Smooth muscle cell (in vitro differentiated cells): ENCODE results near the gene NECTIN2. TPM values are rescaled to one million over a fixed set of nuclear protein-coding genes. Genes with fewer than 3 reads are reported as not detected.
"Not testable (repeated sequence)": the region's sequence is repeated elsewhere in the genome, so short reads cannot be mapped to it uniquely, and the experiment has no call there.

Experiments
- DNase-seq: peaks from one replicate; lab custom pipeline; 2025; ENCODE audit not compliant: unreplicated experiment; lab: John Stamatoyannopoulos, UW
- H2AFZ ChIP-seq: fragments of 200-600 bp; sonication (generic); 2 replicates; pipeline ENCODE4 v1.6.0; 2016; ENCODE audit warnings: antibody characterized with exemption, low read depth, mild to moderate bottlenecking
- H3F3A ChIP-seq: fragments of 200-600 bp; sonication (generic); 2 replicates; pipeline ENCODE4 v1.6.0; 2017; ENCODE audit warnings: antibody characterized with exemption, low read depth
- H3K27ac ChIP-seq: fragments of 200-600 bp; sonication (generic); 2 replicates; pipeline ENCODE4 v1.5.1; 2016; ENCODE audit warnings: low read depth, mild to moderate bottlenecking
- H3K27me3 ChIP-seq: fragments of 200-600 bp; sonication (generic); 2 replicates; pipeline ENCODE4 v1.6.1; 2016; ENCODE audit warnings: low read depth, mild to moderate bottlenecking
- H3K36me3 ChIP-seq: fragments of 200-600 bp; sonication (generic); 2 replicates; pipeline ENCODE4 v1.5.1; 2016; ENCODE audit warnings: low read depth
- H3K4me1 ChIP-seq: fragments of 200-600 bp; sonication (generic); 2 replicates; pipeline ENCODE4 v1.5.1; 2016; ENCODE audit warnings: low read depth
- H3K4me2 ChIP-seq: fragments of 200-600 bp; sonication (generic); 2 replicates; pipeline ENCODE4 v1.6.0; 2016; ENCODE audit warnings: mild to moderate bottlenecking
- H3K4me3 ChIP-seq: fragments of 200-600 bp; sonication (generic); 2 replicates; pipeline ENCODE4 v1.5.1; 2016; ENCODE audit warnings: mild to moderate bottlenecking
- H3K79me2 ChIP-seq: fragments of 200-600 bp; sonication (generic); 2 replicates; pipeline ENCODE4 v1.6.0; 2016; ENCODE audit warnings: low read depth, mild to moderate bottlenecking
- H3K9ac ChIP-seq: fragments of 200-600 bp; sonication (generic); 2 replicates; pipeline ENCODE4 v1.6.0; 2016; ENCODE audit warnings: low read depth
- H3K9me3 ChIP-seq: fragments of 200-600 bp; sonication (generic); replicated peaks from 2 replicates; pipeline ENCODE4 v1.5.1; 2016; ENCODE audit warnings: low read depth
- H4K20me1 ChIP-seq: fragments of 200-600 bp; sonication (generic); 2 replicates; pipeline ENCODE4 v1.6.0; 2016; ENCODE audit warnings: low read depth
- WGBS: methylation state at CpG from one replicate; pipeline ENCODE4 v1.1.7; 2016; ENCODE audit warnings: low lambda C conversion rate; 5-methylcytosine and 5-hydroxymethylcytosine counted together
- polyA plus RNA-seq: library from polyadenylated mRNA; unstranded; fragments of >200 nt; fragmentation: Nextera tagmentation; extraction: Ambion mirVana; gene quantifications from 2 replicates; pipeline ENCODE4 v1.2.1, GENCODE V29; 2016
- total RNA-seq: library from RNA; depleted of rRNA; stranded (reverse); fragments of >200 nt; gene quantifications from 2 replicates; pipeline ENCODE4 v1.2.3, GENCODE V29; 2014
- TF ChIP-seq, protein P1 (sequence below): fragments of 200-600 bp; sonication (generic); IDR thresholded peaks from 2 replicates; pipeline ENCODE4 v1.5.1; 2017; ENCODE audit warnings: borderline replicate concordance, mild to moderate bottlenecking, antibody characterized with exemption; ENCODE audit not compliant: insufficient read depth, poor library complexity, severe bottlenecking

The NECTIN2 gene
- total and polyA plus RNA-seq, 2 experiments from 2014 or later = 94.6 to 160 TPM

DNA sequence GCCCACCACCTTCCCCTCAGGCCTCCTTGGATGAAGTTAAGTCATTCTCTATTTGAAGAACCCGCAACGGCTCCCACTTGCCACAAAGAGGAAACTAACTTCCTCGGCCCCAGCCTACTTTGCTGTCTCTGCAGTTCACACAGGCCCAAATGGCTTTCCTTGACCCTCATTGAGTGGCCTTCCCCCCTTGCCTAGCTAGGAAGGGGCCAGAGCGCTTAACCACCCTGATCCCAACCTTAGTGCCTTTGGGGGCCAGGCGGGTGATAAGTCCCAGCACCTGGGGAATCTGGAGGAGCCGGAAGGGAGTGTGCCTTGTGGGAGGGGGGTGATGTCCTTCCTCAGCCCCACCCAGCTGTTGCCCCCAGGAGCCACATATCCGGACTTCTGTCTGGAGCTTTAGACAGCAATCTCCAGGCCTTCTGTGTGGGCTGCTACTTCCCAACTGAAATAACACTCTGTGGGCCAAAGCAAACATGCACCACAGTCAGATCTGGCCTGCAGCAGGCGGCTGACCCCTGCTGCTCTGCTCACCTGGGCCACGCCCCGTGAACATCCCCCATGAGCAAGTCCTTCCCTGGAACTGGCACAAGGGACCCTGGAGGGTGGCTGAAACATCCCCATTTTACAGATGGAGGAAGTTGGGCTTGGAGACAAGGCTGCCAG is 10.5 kb downstream of the NECTIN2 start:
- Histone ChIP-seq H3K36me3 (no peaks in the 10 kb centered on the region), H3F3A (no peaks in the 10 kb centered on the region), H3K9ac (no peak overlapping the region), H4K20me1 (peaks cover 98% of the 10 kb centered on the region), H3K27me3 (no peaks in the 10 kb centered on the region), H3K4me3 (no peak overlapping the region), H3K4me1 (no peaks in the 10 kb centered on the region), H3K4me2 (no peak overlapping the region), H3K79me2 (peaks cover 100% of the 10 kb centered on the region), H3K27ac (no peak overlapping the region), H2AFZ (no peak overlapping the region), H3K9me3 (no peaks in the 10 kb centered on the region)
- DNase-seq = no peak
- TF ChIP-seq, protein P1, sequence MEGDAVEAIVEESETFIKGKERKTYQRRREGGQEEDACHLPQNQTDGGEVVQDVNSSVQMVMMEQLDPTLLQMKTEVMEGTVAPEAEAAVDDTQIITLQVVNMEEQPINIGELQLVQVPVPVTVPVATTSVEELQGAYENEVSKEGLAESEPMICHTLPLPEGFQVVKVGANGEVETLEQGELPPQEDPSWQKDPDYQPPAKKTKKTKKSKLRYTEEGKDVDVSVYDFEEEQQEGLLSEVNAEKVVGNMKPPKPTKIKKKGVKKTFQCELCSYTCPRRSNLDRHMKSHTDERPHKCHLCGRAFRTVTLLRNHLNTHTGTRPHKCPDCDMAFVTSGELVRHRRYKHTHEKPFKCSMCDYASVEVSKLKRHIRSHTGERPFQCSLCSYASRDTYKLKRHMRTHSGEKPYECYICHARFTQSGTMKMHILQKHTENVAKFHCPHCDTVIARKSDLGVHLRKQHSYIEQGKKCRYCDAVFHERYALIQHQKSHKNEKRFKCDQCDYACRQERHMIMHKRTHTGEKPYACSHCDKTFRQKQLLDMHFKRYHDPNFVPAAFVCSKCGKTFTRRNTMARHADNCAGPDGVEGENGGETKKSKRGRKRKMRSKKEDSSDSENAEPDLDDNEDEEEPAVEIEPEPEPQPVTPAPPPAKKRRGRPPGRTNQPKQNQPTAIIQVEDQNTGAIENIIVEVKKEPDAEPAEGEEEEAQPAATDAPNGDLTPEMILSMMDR = no peak
- 81% methylated on average over 10 of the region's 10 CpGs for WGBS

DNA sequence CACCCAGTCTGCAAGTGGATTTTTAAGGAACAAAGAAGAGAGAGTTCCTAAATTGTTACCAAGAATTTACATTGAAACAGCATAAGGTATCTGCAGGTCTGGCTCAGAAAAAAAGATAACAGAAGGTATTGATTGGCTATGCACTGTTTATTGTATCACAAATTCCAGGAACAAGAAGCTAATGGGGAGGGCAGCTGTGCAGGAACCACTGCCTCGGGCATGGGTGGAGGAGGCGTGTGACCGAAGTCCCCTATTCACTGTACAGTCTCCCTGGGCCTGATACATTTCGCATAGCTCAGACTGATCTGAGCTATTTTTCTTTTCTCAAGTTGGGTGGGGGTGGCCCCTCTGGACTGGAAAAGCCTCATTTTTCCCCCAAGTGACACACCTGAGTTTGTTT is 11.7 kb downstream of the NECTIN2 start:
- Histone ChIP-seq H3K79me2 (peaks cover 95% of the 10 kb centered on the region), H4K20me1 (peaks cover 93% of the 10 kb centered on the region)
- 96% methylated on average over 4 of the region's 4 CpGs for WGBS

GRCh38 chr19:44861576-44861975 is 15.5 kb downstream of the NECTIN2 start:
- H3K4me2 ChIP-seq, DNase-seq, H3K9me3 ChIP-seq, H3K27ac ChIP-seq, H3K9ac ChIP-seq, H3K4me1 ChIP-seq, H2AFZ ChIP-seq, H3K4me3 ChIP-seq, H3K27me3 ChIP-seq, H3F3A ChIP-seq, H3K36me3 ChIP-seq: not testable (repeated sequence)
- H4K20me1 ChIP-seq = peaks cover 93% of the 10 kb centered on the region
- peaks cover 92% of the 10 kb centered on the region for H3K79me2 ChIP-seq
- WGBS = 93% methylated on average over 3 of the region's 3 CpGs

More for the DNA sequence above, 11.7 kb downstream of the NECTIN2 start:
- Histone ChIP-seq H3F3A (no peaks in the 10 kb centered on the region), H3K27me3 (no peaks in the 10 kb centered on the region), H3K4me1 (no peaks in the 10 kb centered on the region), H2AFZ (no peak overlapping the region), H3K27ac (no peak overlapping the region), H3K9me3 (no peaks in the 10 kb centered on the region), H3K36me3 (no peaks in the 10 kb centered on the region), H3K9ac (no peak overlapping the region), H3K4me2 (no peak overlapping the region), H3K4me3 (no peak overlapping the region)
- TF ChIP-seq, protein P1 = no peak
- DNase-seq = no peak

DNA sequence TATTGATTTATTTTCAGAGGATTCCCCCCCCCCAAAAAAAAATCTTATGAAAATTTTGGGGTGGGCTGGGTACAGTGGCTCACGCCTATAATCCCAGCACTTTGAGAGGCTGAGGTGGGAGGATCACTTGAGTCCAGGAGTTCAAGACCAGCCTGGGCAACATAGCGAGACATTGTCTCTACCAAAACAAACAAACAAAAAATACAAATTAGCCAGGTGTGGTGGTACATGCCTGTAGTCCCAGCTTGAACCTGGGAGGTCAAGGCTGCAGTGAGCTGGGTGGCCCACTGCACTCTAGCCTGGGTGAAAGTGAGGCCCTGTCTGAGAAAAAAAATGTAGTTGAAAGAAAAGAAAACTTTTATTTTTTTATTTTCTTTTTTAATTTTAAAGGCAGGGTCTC is 17.9 kb downstream of the NECTIN2 start:
- DNase-seq = no peak
- TF ChIP-seq, protein P1 = no peak
- Histone ChIP-seq H3K9ac (no peak overlapping the region), H2AFZ (no peak overlapping the region), H3F3A (no peaks in the 10 kb centered on the region), H3K9me3 (no peaks in the 10 kb centered on the region), H3K4me3 (no peak overlapping the region), H3K79me2 (peaks cover 84% of the 10 kb centered on the region), H3K36me3 (no peaks in the 10 kb centered on the region), H4K20me1 (peaks cover 84% of the 10 kb centered on the region), H3K4me2 (no peak overlapping the region), H3K4me1 (no peaks in the 10 kb centered on the region), H3K27ac (no peak overlapping the region), H3K27me3 (no peaks in the 10 kb centered on the region)
- WGBS = 93% methylated on average over 2 of the region's 2 CpGs
